Endodermal cell (in vitro differentiated cells): ENCODE results near the gene GPR183. TPM values are rescaled to one million over a fixed set of nuclear protein-coding genes. Genes with fewer than 3 reads are reported as not detected.

ENCODE experiments used
- DNase-seq: peaks from one replicate; pipeline ENCODE4 v3.0.0-alpha.2; 2017
- H3K27ac ChIP-seq: 2 replicates; pipeline ENCODE4 v1.5.1; 2013; ENCODE audit warnings: mild to moderate bottlenecking, low read depth, low read length, moderate library complexity
- H3K27me3 ChIP-seq: 2 replicates; pipeline ENCODE4 v1.6.1; 2013; ENCODE audit warnings: mild to moderate bottlenecking, low read length, moderate library complexity; ENCODE audit not compliant: insufficient read depth, control insufficient read depth, poor library complexity, severe bottlenecking
- H3K36me3 ChIP-seq: 2 replicates; pipeline ENCODE4 v1.7.0; 2013; ENCODE audit warnings: mild to moderate bottlenecking, low read length, moderate library complexity; ENCODE audit not compliant: control insufficient read depth, insufficient read depth
- H3K4me1 ChIP-seq: one replicate; pipeline ENCODE4 v1.7.0; 2013; ENCODE audit warnings: low read length; ENCODE audit not compliant: control insufficient read depth, insufficient read depth
- H3K4me3 ChIP-seq: 2 replicates; pipeline ENCODE4 v1.5.1; 2013; ENCODE audit warnings: mild to moderate bottlenecking, low read length, moderate library complexity
- H3K9ac ChIP-seq: 2 replicates; pipeline ENCODE4 v1.6.1; 2013; ENCODE audit warnings: mild to moderate bottlenecking, low read length, moderate library complexity; ENCODE audit not compliant: poor library complexity, severe bottlenecking; ENCODE audit errors: extremely low read depth
- H3K9me3 ChIP-seq: 2 replicates; pipeline ENCODE4 v1.6.1; 2013; ENCODE audit warnings: mild to moderate bottlenecking, low read length, moderate library complexity; ENCODE audit not compliant: control insufficient read depth
- H3K27ac Mint-ChIP-seq: 2 replicates; pipeline ENCODE4 v1.8.0; 2020; ENCODE audit warnings: mixed read lengths
- H3K27me3 Mint-ChIP-seq: 2 replicates; pipeline ENCODE4 v1.8.0; 2021; ENCODE audit warnings: mild to moderate bottlenecking, mixed read lengths; ENCODE audit not compliant: insufficient read depth
- H3K36me3 Mint-ChIP-seq: 2 replicates; pipeline ENCODE4 v1.8.0; 2020; ENCODE audit warnings: low read depth, mixed read lengths
- H3K4me1 Mint-ChIP-seq: 2 replicates; pipeline ENCODE4 v1.8.0; 2020; ENCODE audit warnings: mixed read lengths
- H3K4me3 Mint-ChIP-seq: 2 replicates; pipeline ENCODE4 v1.8.0; 2020; ENCODE audit warnings: mild to moderate bottlenecking, moderate library complexity, mixed read lengths
- H3K9me3 Mint-ChIP-seq: 2 replicates; pipeline ENCODE4 v1.8.0; 2020; ENCODE audit warnings: mild to moderate bottlenecking, mixed read lengths
- WGBS, 2 experiments: methylation state at CpG; one replicate each; pipeline versions ENCODE4 v1.1.5 to v1.1.7; 2013; ENCODE audit warnings: missing lambda C conversion rate in 2 of 2, mixed read lengths in 1 of 2; ENCODE audit not compliant: insufficient coverage in 1 of 2, insufficient read length in 1 of 2; 5-methylcytosine and 5-hydroxymethylcytosine counted together
- total RNA-seq, 2 donors: library from RNA; stranded (reverse); fragmentation: NEBNext Ultra II Directional in 1 of 2; extraction: Animal tissue kit (Norgen Biotek cat#: 25700) in 1 of 2; gene quantifications; 2 replicates in 1 of 2; 3 replicates in 1 of 2; pipeline ENCODE4 v1.2.1, GENCODE V29; 2021
- TF ChIP-seq, protein P1 (sequence below): fragments of 200-600 bp; sonication (generic); conservative IDR thresholded peaks from 2 replicates; pipeline ENCODE4 v1.5.0; 2021; ENCODE audit warnings: antibody characterized with exemption, mild to moderate bottlenecking

GPR183 gene
- total RNA-seq, 2 donors from 2014 or later: 0.62 TPM; not detected in 1

DNA sequence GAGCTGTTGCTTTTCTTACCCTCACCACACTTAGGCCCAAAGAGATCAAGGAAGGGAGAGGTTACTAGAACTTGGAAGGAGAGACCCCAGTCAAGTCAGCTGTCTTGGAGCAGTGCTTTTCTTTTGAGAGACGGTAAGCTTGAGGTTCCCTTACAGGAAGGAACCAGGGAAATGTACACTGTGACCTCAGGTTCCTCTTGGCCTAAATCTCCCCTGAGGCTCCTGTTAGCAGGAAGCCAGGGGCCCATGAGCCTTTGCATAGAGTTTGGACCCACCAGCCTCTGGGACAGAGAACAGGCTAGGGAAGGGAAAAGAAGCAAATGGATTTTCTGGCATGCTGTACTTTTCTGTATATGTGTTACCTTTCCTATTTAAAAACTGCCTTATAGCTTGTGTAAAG, 43.1 kb downstream of the GPR183 start:
- Mint-ChIP-seq H3K36me3 (peaks cover 2% of the 10 kb centered on the region), H3K27me3 (no peaks in the 10 kb centered on the region), H3K4me1 (peaks cover 13% of the 10 kb centered on the region), H3K9me3 (no peaks in the 10 kb centered on the region), H3K4me3 (no peak overlapping the region), H3K27ac (peak overlapping the region; percentile 79)
- TF ChIP-seq, protein P1, sequence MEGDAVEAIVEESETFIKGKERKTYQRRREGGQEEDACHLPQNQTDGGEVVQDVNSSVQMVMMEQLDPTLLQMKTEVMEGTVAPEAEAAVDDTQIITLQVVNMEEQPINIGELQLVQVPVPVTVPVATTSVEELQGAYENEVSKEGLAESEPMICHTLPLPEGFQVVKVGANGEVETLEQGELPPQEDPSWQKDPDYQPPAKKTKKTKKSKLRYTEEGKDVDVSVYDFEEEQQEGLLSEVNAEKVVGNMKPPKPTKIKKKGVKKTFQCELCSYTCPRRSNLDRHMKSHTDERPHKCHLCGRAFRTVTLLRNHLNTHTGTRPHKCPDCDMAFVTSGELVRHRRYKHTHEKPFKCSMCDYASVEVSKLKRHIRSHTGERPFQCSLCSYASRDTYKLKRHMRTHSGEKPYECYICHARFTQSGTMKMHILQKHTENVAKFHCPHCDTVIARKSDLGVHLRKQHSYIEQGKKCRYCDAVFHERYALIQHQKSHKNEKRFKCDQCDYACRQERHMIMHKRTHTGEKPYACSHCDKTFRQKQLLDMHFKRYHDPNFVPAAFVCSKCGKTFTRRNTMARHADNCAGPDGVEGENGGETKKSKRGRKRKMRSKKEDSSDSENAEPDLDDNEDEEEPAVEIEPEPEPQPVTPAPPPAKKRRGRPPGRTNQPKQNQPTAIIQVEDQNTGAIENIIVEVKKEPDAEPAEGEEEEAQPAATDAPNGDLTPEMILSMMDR: no peak
- Histone ChIP-seq H3K9me3 (no peaks in the 10 kb centered on the region), H3K36me3 (peaks cover 10% of the 10 kb centered on the region), H3K27ac (no peak overlapping the region), H3K9ac (no peak overlapping the region), H3K27me3 (no peaks in the 10 kb centered on the region), H3K4me1 (peaks cover 3% of the 10 kb centered on the region), H3K4me3 (no peak overlapping the region)
- DNase-seq: no peak
- WGBS, 2 experiments: 50 to 55% methylated on average over 1 of the region's 1 CpG

DNA sequence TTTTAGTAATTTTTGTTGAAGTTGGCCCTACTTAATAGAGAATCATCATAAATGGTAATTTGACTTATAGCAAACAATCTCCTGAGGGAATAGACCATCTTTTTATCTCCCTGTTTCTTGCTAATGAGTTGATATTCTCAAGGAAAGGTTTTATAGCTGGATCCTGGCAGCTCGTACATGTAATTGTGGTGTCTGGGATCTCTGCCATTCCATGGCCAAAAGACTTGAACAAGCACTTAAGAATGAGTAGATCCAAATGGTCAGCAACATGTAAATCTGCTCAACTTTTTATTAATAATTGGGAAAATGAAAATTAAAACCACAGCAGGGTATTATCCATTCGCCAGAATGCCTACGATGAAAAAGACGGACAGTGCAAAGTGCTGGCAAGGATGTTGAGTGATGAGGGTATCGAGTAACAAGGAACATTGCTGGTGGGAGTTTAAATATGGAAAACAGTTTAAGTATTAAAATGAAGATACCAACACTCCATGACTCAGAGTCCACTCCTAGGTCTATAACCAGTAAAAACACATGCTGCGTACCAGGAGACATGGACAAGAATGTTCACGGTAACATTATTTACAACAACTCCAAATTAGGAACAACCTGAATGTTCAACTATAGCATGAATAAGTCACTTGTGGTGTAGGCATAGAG, 43.9 kb downstream of the GPR183 start:
- H3K27ac Mint-ChIP-seq: no peak overlapping the region
- Histone ChIP-seq H3K27ac (no peak overlapping the region), H3K27me3 (no peaks in the 10 kb centered on the region), H3K4me1 (peaks cover 3% of the 10 kb centered on the region), H3K36me3 (peaks cover 6% of the 10 kb centered on the region), H3K4me3 (no peak overlapping the region), H3K9ac (no peak overlapping the region), H3K9me3 (no peaks in the 10 kb centered on the region)
- no peaks in the 10 kb centered on the region for H3K27me3 Mint-ChIP-seq
- H3K36me3 Mint-ChIP-seq: peaks cover 2% of the 10 kb centered on the region
- no peaks in the 10 kb centered on the region for H3K9me3 Mint-ChIP-seq
- no peak for DNase-seq
- WGBS, 2 experiments: 95 to 96% methylated on average over 5 to 7 of the region's 7 CpGs
- no peak overlapping the region for H3K4me3 Mint-ChIP-seq
- peaks cover 13% of the 10 kb centered on the region for H3K4me1 Mint-ChIP-seq
- TF ChIP-seq, protein P1: no peak

DNA sequence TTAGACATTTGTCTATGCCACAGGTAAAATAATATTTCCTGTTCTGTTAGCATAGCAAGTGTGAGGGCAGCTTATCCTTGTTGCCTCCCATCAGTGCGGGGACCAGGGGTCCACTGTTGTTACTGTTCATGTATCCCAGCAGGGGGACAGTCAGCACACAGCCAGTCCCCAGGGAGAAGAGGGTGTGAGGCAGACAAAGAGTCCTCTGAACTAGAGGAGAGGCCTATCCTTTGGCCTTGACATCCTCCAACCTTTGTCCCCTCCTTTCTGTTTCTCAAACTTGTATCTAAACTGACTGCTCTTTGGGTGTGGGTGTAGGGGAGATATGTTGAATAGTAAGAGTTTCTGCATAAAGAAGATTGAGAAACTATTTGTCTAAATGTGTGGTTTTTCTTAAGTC, 46.1 kb downstream of the GPR183 start:
- TF ChIP-seq, protein P1: no peak
- Histone ChIP-seq H3K9me3 (no peaks in the 10 kb centered on the region), H3K36me3 (peaks cover 15% of the 10 kb centered on the region), H3K4me3 (no peak overlapping the region), H3K27me3 (no peaks in the 10 kb centered on the region), H3K4me1 (no peaks in the 10 kb centered on the region), H3K9ac (no peak overlapping the region), H3K27ac (no peak overlapping the region)
- no peak for DNase-seq
- no peaks in the 10 kb centered on the region for H3K27me3 Mint-ChIP-seq
- no peaks in the 10 kb centered on the region for H3K9me3 Mint-ChIP-seq
- no peak overlapping the region for H3K27ac Mint-ChIP-seq
- WGBS, 2 experiments: 93% methylated on average over 1 of the region's 1 CpG; no CpG with 5 or more reads in 1 of the 2 experiments
- H3K4me1 Mint-ChIP-seq: no peaks in the 10 kb centered on the region
- peaks cover 9% of the 10 kb centered on the region for H3K36me3 Mint-ChIP-seq
- H3K4me3 Mint-ChIP-seq: no peak overlapping the region
